GM21360 (cell line): ENCODE results near the gene ROS1.

Experiments
- ATAC-seq: cut with Tn5 transposase; IDR thresholded peaks from one replicate; pipeline ENCODE4 v1.9.1; 2021; ENCODE audit warnings: mild to moderate bottlenecking, moderate library complexity; ENCODE audit not compliant: unreplicated experiment

Gene ROS1

DNA sequence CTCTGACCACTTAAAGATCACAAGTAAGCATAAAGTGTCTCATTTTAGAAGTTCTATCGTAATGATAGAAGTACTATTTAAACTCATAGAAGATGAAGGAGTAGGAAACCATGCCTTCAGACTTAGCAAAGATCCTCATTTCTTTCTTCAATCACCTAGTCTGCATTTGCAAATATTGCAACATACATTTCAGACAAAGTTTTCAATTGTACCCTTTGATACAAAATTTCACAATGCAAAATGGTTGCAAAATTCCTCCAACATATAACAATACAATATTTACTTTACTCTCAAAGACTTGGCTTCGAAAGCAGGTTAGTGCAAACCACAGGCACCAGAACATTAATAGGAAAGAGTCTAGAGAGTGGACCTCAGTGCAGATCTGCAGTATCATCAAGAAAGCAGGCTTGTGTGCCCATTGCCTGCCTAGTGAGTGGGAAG is 16.1 kb upstream of the ROS1 start:
- no peak for ATAC-seq

GRCh38 chr6:117440706-117441525 is 15.2 kb upstream of the ROS1 start:
- ATAC-seq: no peak

- no peak for ATAC-seq
Measured at GRCh38 chr6:117432273-117432672, 6.5 kb upstream of the ROS1 start.

DNA sequence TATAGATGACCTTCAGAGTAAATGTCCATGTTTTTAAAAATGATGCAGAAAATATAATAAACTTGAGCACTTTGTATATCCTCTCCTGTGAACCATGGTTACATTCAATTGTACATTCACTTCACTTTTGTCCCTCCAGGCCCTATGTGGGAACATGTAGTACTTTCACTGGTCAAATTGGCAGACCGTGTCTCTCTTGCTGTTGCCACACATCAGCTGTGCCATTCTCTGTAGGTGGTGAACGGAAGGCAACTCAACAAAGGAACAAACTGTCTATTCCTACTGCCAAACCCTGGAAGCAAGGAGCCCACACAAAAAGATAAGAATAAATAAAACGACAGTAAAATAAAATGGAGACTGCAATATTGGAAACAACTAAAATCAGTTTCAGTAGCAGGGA is 2.0 kb downstream of the ROS1 start:
- ATAC-seq: no peak

DNA sequence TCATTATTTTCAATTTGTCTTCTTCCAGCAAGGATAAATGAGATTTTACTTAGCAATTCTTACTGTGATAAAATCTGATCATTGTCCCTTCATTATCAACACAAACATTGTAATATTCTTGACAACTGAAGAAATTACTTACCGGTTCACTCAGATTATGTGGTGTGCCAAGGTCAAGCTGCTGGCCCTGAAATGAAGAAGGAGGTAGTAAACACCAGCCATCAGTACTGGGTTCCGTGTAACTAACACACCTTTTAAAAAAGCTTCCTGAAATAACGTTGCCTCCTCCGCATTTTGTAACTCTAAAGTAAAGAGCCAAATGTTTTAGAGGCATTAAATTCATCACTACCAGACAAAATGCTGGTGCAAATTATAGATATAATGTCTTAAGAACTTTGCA is 7.4 kb downstream of the ROS1 start:
- ATAC-seq: no peak

DNA sequence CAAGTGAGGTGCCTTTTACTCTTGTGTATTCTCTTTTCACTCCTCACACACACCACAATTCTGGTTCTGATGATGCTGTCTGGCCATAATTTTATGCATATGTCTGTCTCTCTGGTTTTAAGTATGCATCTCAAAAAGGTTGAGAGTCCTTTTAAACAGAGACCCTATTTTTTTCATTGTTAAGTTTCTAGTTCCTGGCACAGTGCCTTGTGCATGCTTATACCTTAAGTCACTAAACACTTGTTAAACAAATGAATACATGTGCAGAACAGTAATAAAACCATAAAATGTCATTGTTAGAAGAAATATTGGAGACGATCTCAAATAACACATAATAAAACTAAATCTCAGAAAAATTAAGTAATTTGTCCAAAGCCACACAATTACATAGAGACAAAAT is 7.9 kb downstream of the ROS1 start:
- no peak for ATAC-seq

- no peak for ATAC-seq
Measured at GRCh38 chr6:117414770-117415169, 11.0 kb downstream of the ROS1 start.

DNA sequence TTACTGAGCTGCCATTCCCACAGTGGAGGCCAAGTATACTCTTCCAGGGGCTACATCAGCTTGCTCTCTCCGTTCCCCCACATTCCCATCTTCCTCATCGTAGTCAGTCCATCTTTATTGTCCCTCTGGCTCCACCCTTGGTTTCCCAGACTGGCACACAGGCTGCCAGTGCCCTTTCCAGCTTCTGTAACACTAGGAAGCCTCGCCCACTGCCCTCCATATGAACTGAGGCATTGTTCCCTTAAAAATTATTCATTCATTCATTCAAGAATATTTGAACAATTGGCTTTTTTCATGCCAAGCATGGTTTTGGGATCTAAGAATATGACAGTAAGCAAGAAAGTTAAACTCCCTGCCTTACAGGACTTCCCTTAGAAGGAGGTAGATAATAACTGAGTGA is 14.3 kb downstream of the ROS1 start:
- ATAC-seq: no peak

- no peak for ATAC-seq
Measured at GRCh38 chr6:117409863-117410262, 15.9 kb downstream of the ROS1 start.

- ATAC-seq: no peak
Measured at GRCh38 chr6:117409420-117409819, 16.3 kb downstream of the ROS1 start.

GRCh38 chr6:117404548-117404947 is 21.2 kb downstream of the ROS1 start:
- ATAC-seq: no peak

- no peak for ATAC-seq
Measured at GRCh38 chr6:117401799-117402198, 23.9 kb downstream of the ROS1 start.

DNA sequence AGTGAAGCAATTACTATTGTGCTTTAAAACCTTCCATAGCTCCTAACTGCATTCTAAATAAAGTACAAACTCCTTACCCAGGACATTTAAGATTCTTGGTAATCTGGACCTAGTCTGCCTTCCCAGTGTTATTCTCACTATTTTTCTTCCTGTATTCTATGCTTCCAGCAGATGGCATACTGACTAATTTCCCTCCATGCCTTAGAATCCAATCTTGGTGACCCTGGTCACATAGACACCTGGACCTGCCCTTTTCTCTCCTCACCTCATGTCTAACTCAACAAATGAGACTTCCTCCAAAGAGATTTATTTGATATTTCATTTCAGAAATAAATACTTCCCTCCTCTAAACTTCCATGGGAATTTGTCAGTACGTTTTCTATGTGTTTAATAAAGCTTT is 25.8 kb downstream of the ROS1 start:
- no peak for ATAC-seq

GRCh38 chr6:117399126-117399525 is 26.6 kb downstream of the ROS1 start:
- ATAC-seq: no peak

DNA sequence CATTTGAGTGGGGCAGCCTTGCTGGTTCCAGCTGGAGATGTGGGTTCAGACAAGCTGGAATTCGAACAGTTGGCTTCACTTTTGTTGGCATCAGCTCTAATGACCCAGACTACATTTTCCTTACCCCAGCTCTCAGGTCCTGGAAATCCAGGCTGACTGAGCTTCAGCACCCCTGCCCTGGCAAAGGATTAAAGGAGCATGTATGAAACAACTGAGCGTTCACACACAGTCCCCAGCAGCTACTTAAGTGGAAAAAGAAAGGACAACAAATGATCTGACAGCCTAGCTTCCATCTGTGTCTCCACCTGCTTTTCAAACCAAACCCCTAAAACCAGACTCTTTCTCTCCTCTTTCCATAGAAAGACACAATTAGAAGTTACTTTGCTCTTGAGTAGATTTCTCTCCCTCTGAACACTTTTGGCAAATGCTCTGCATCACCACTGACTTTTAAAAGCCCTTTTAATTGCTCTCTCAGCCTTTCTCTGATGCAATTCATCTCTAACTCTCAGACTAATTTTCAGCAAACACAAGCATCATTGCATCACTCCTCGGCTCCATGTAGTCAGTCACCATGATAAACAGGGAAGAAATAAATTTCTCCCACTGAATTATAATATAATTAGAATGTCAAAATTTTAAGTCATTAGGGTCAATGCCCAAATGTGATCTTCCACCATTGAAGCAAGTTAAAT is 28.1 kb downstream of the ROS1 start:
- no peak for ATAC-seq

DNA sequence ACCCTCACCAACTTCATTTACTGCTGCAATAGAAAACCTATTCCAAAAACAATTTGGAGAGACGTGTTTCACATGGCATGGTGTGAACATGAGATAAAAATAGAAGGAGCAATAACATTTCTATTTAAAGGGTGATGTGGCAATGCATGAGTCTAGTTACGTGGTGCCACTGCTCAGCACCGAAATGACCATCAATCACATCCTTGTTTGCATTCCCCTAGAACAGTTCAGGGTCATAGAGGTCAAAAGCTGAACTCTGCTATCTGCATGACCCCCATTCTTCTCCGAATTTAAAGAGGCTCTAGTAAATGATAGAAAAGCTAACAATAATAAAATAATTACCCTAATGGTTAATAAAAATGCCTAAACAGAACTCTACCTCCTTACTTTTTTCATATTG is 29.5 kb downstream of the ROS1 start:
- no peak for ATAC-seq

GRCh38 chr6:117395164-117395563 is 30.6 kb downstream of the ROS1 start:
- ATAC-seq: no peak

GRCh38 chr6:117393045-117393444 is 32.7 kb downstream of the ROS1 start:
- no peak for ATAC-seq

DNA sequence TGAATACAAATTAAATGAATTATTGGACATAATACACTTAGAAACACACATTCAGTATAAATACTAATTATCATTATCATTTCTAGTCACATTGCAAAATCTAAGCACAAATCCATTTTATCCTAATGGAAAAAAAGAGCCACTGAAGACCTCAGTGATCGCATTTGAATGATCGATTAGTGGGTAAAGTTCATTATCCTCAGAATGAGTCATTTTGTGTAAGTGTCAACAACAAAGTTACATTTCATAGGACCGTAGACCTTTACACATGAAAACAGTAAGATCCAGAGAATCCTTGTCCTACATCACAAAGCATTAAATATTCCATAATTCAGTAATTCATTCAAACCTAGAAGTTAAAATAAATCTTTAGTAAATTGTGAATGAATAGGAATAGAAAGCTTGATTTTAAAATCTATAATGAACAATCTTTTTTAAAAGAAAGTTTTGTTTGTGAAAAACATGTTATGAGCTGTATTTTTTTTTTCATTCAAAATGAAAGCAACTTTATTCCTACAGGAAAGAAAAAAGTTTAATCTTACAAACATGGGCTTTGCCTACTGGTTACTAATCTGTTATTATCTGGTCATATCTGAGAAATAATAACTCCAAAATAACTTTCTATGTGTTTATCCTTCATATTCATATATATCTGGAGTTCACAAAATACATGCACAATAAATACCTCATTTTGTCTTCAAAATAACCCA is 33.7 kb downstream of the ROS1 start:
- ATAC-seq: no peak

GRCh38 chr6:117389227-117390057 is 36.3 kb downstream of the ROS1 start:
- no peak for ATAC-seq

- ATAC-seq: no peak
Measured at GRCh38 chr6:117387454-117387974, 38.2 kb downstream of the ROS1 start.
